ENCODE measurements around the gene NDUFAF8. TPM values are rescaled to one million over a fixed set of nuclear protein-coding genes. Genes with fewer than 3 reads are reported as not detected.

The NDUFAF8 gene
- polyA plus RNA-seq, 4 donors = 25.9 to 39.5 (median 35.7) TPM

DNA sequence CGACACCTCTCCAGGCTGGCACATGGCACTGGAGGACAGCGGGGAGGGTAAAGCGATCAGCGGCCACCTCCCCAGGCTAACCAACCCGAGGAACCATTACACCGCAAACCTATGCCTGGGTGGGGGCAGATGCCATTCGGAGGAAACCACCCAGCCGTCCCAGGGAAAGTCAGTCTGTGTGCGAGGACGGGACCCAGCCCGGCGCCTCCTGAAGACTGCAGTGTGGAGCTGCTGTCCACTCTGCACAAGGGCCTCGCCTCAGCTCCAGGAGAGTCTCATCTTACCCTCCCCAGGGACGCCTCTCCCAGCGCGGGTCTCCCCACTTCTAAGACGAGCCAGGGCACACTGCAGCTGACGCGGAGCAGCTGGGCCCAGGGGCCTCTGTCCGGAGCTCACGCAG, 48.0 kb downstream of the NDUFAF8 start:
- Histone ChIP-seq H3K4me3 (ENCODE audit: low read depth in 1 of 3, low read length in 3 of 3) (no peak overlapping the region), H3K36me3 (ENCODE audit: control insufficient read depth in 3 of 3, insufficient read depth in 2 of 3, low read depth in 1 of 3, low read length in 3 of 3) (peaks cover 6 to 89% (median 8%) of the 10 kb centered on the region in 3 donors), H3K4me1 (ENCODE audit: control insufficient read depth in 3 of 3, insufficient read depth in 2 of 3, low read depth in 1 of 3, low read length in 2 of 3) (peaks cover 0 to 5% (median 4%) of the 10 kb centered on the region in 3 donors), H3K27ac (ENCODE audit: low read depth in 1 of 3, low read length in 2 of 3) (no peak overlapping the region), H3K9me3 (ENCODE audit: control insufficient read depth in 2 of 2, insufficient read depth in 1 of 2, low read depth in 1 of 2, low read length in 1 of 2) (no peaks in the 10 kb centered on the region), H3K27me3 (ENCODE audit: control insufficient read depth in 3 of 3, insufficient read depth in 3 of 3, low read length in 3 of 3) (no peaks in the 10 kb centered on the region)
- FAIRE-seq (no peak), DNase-seq (no peak)
- WGBS, 3 donors = 89 to 94% (median 92%) methylated on average over 21 of the region's 21 CpGs

DNA sequence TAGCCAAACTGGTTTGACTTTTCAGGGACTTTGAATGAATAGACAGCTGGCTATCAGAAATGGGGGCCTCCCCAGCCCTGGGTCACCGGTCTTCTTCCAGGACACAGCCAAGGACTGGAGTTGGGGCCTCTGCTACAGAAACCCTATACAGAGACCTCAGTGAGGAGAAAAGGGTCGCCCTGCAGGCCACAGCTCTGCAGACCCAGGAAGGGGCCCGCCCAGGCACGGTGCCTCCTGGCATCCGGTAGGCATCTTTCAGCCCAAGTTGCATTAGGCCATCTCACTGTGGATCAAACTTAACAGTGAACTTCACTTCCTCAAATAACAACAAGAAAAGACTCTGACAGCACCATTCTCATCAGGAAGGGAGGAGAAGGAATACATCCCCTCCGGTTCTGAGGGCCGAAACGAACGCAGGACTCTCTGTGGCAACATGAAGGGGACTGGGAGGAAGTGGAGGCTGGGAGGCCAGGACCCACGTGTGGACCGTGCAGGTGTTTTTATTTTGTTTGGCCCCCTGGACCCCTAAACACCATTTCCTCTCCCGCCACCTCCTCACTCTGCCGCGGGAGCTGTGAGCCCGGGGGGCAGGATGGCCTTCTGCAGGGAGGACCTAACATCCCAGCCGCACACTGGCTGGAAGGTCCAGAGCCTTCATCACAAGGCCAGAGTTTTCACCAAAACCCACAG, 48.8 kb downstream of the NDUFAF8 start:
- DNase-seq (no peak), FAIRE-seq (no peak)
- Histone ChIP-seq H3K4me1 (ENCODE audit: control insufficient read depth in 3 of 3, insufficient read depth in 2 of 3, low read depth in 1 of 3, low read length in 2 of 3) (peaks cover 0 to 5% (median 4%) of the 10 kb centered on the region in 3 donors), H3K36me3 (ENCODE audit: control insufficient read depth in 3 of 3, insufficient read depth in 2 of 3, low read depth in 1 of 3, low read length in 3 of 3) (peaks cover 6 to 85% (median 8%) of the 10 kb centered on the region in 3 donors), H3K9me3 (ENCODE audit: control insufficient read depth in 2 of 2, insufficient read depth in 1 of 2, low read depth in 1 of 2, low read length in 1 of 2) (no peaks in the 10 kb centered on the region), H3K27me3 (ENCODE audit: control insufficient read depth in 3 of 3, insufficient read depth in 3 of 3, low read length in 3 of 3) (no peaks in the 10 kb centered on the region), H3K27ac (ENCODE audit: low read depth in 1 of 3, low read length in 2 of 3) (no peak overlapping the region), H3K4me3 (ENCODE audit: low read depth in 1 of 3, low read length in 3 of 3) (no peak overlapping the region)
- 79 to 89% (median 85%) methylated on average over 16 of the region's 16 CpGs for WGBS, 3 donors

DNA sequence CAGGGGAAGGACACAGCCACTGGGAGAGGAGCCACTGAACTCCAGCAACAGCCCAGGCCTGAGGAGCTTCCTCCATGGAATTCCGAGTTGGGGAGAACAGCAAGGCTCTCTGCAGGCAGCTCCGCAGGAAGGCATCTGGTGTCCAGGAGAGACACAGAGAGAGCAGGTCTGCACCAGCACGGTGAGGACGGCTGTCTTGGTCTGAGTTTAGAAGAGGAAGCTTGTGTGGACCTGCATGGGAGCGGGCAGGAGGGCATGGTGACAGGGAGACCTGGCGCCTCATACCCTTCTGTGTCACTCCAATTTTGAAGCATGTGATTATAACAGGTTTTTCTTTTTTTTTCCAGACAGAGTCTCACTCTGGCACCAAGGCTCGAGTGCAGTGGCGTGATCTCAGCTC, 49.6 kb downstream of the NDUFAF8 start:
- FAIRE-seq = no peak
- no peak overlapping the region for H3K4me3 ChIP-seq (ENCODE audit: low read depth in 1 of 3, low read length in 3 of 3)
- DNase-seq = no peak
- H3K36me3 ChIP-seq (ENCODE audit: control insufficient read depth in 3 of 3, insufficient read depth in 2 of 3, low read depth in 1 of 3, low read length in 3 of 3) = peaks cover 5 to 83% (median 6%) of the 10 kb centered on the region in 3 donors
- 88 to 97% (median 89%) methylated on average over 8 of the region's 8 CpGs for WGBS, 3 donors
- no peaks in the 10 kb centered on the region for H3K9me3 ChIP-seq (ENCODE audit: control insufficient read depth in 2 of 2, insufficient read depth in 1 of 2, low read depth in 1 of 2, low read length in 1 of 2)
- peaks cover 0 to 5% (median 4%) of the 10 kb centered on the region in 3 donors for H3K4me1 ChIP-seq (ENCODE audit: control insufficient read depth in 3 of 3, insufficient read depth in 2 of 3, low read depth in 1 of 3, low read length in 2 of 3)
- no peak overlapping the region for H3K27ac ChIP-seq (ENCODE audit: low read depth in 1 of 3, low read length in 2 of 3)
- H3K27me3 ChIP-seq (ENCODE audit: control insufficient read depth in 3 of 3, insufficient read depth in 3 of 3, low read length in 3 of 3) = no peaks in the 10 kb centered on the region

DNA sequence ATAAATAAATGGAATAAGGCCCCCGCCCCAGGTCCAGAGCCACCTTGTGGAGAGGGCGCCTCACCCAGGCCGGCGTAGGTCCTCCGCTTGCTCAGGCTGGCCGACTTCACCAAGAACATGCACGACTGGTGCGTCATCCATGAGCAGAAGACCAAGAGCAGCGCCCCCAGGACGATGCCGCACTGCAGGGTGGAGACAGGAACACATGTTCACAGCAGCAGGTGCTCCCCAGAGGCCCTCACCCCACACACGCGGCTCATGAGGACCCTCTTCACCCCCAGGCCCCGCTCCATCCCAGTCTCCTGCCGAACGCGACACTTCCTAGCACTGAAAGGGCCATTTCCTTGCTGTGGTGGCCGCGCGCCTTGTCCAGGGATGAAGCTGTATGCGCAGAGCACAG, 50.5 kb downstream of the NDUFAF8 start:
- peaks cover 4 to 77% (median 5%) of the 10 kb centered on the region in 3 donors for H3K36me3 ChIP-seq (ENCODE audit: control insufficient read depth in 3 of 3, insufficient read depth in 2 of 3, low read depth in 1 of 3, low read length in 3 of 3)
- WGBS, 3 donors = 94 to 97% (median 96%) methylated on average over 21 of the region's 21 CpGs
- no peaks in the 10 kb centered on the region for H3K27me3 ChIP-seq (ENCODE audit: control insufficient read depth in 3 of 3, insufficient read depth in 3 of 3, low read length in 3 of 3)
- H3K4me3 ChIP-seq (ENCODE audit: low read depth in 1 of 3, low read length in 3 of 3) = no peak overlapping the region
- H3K9me3 ChIP-seq (ENCODE audit: control insufficient read depth in 2 of 2, insufficient read depth in 1 of 2, low read depth in 1 of 2, low read length in 1 of 2) = no peaks in the 10 kb centered on the region
- peaks cover 0 to 5% (median 4%) of the 10 kb centered on the region in 3 donors for H3K4me1 ChIP-seq (ENCODE audit: control insufficient read depth in 3 of 3, insufficient read depth in 2 of 3, low read depth in 1 of 3, low read length in 2 of 3)
- no peak for FAIRE-seq
- H3K27ac ChIP-seq (ENCODE audit: low read depth in 1 of 3, low read length in 2 of 3) = no peak overlapping the region
- no peak for DNase-seq

DNA sequence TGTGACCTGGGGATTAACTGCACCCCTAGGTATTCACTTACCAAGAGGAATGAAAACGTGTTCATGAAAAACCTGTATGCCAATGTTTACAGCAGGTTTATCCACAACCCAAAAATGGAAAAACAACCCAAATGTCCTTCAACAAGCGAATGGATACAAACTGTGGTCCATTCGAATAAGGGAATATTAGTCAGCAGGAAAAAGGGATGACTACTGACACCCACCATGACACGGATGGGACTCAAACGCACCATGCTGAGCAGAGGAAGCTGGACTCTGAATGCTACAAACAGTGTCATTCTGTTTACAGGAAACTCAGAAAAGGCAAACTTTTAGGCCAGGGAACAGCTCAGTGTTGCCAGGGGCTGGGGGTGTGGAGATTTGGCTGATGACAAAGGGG, 51.1 kb downstream of the NDUFAF8 start:
- H3K27me3 ChIP-seq (ENCODE audit: control insufficient read depth in 3 of 3, insufficient read depth in 3 of 3, low read length in 3 of 3) = no peaks in the 10 kb centered on the region
- H3K9me3 ChIP-seq (ENCODE audit: control insufficient read depth in 2 of 2, insufficient read depth in 1 of 2, low read depth in 1 of 2, low read length in 1 of 2) = no peaks in the 10 kb centered on the region
- peaks cover 2 to 71% (median 5%) of the 10 kb centered on the region in 3 donors for H3K36me3 ChIP-seq (ENCODE audit: control insufficient read depth in 3 of 3, insufficient read depth in 2 of 3, low read depth in 1 of 3, low read length in 3 of 3)
- peaks cover 0 to 5% (median 4%) of the 10 kb centered on the region in 3 donors for H3K4me1 ChIP-seq (ENCODE audit: control insufficient read depth in 3 of 3, insufficient read depth in 2 of 3, low read depth in 1 of 3, low read length in 2 of 3)
- WGBS, 3 donors = 94 to 97% (median 95%) methylated on average over 5 of the region's 5 CpGs
- H3K27ac ChIP-seq (ENCODE audit: low read depth in 1 of 3, low read length in 2 of 3) = no peak overlapping the region
- DNase-seq (no peak), FAIRE-seq (no peak)
- no peak overlapping the region for H3K4me3 ChIP-seq (ENCODE audit: low read depth in 1 of 3, low read length in 3 of 3)

Other genes with a start within 250 kb of the NDUFAF8 start
- 10 to 100 TPM; 20.0 to 35.8 (median 31.8) TPM for gene CHMP6, start 247.5 kb upstream of the NDUFAF8 start, polyA plus RNA-seq
- 10 to 100 TPM in 2 of 4 donors, 1 to 10 TPM in 2; 1.8 to 14.5 (median 7.5) TPM for gene BAIAP2, start 204.2 kb upstream of the NDUFAF8 start, polyA plus RNA-seq
- under 1 TPM in 1 of 4 donors, not detected in 3; 0.31 TPM for gene PVALEF, start 73.8 kb upstream of the NDUFAF8 start, polyA plus RNA-seq
- 100 to 1,000 TPM in 1 of 4 donors, 10 to 100 TPM in 3; 33.1 to 118 (median 95.7) TPM for gene AATK, start 73.1 kb upstream of the NDUFAF8 start, polyA plus RNA-seq
- 1 to 10 TPM; 4.0 to 8.8 (median 6.6) TPM for gene CEP131, start 16.4 kb upstream of the NDUFAF8 start, polyA plus RNA-seq
- gene TEPSIN, start 263 bp upstream of the NDUFAF8 start, polyA plus RNA-seq = 10 to 100 TPM; 19.3 to 89.9 (median 36.0) TPM
- gene SLC38A10, start 56.0 kb downstream of the NDUFAF8 start, polyA plus RNA-seq = 100 to 1,000 TPM in 1 of 4 donors, 10 to 100 TPM in 3; 48.4 to 107 (median 79.2) TPM
- gene BAHCC1, start 156.1 kb downstream of the NDUFAF8 start, polyA plus RNA-seq = 10 to 100 TPM in 2 of 4 donors, 1 to 10 TPM in 2; 2.2 to 26.9 (median 9.8) TPM

Measured in small intestine (tissue), 7 donors.